ENCODE measurements around the gene SPTBN4.

DNA sequence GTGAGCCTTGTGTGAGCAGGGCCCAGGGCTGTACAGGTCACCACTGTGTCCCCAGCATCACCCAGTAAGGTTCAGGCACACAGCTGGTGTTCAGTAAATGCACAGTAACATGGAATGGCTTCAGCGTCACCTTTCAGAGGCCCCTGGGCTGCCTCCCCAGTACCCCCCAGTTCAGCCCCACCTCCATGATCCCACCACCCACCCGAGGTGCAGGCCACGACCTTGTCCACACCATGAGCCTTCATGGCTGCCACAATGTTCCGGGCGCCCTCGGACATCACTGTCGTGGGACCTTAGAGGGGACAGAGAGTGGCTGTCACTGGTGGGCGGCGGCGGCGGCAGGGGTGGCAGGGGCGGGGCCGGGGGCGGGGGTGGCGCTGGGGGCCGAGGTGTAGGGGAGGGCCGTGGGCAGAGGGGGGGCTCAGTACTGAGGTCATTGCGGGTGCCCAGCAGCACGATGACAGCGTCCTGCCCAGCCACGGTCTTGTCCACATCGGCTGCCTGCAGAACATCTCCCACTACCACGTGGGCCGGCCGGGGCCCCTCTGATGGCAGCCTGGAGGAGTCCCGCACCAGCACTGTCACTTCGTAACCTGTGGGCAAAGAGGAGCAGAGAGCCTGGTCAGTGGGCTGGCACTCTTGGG lies 8.7 kb upstream of the SPTBN4 start:
- TF ChIP-seq, protein P1, sequence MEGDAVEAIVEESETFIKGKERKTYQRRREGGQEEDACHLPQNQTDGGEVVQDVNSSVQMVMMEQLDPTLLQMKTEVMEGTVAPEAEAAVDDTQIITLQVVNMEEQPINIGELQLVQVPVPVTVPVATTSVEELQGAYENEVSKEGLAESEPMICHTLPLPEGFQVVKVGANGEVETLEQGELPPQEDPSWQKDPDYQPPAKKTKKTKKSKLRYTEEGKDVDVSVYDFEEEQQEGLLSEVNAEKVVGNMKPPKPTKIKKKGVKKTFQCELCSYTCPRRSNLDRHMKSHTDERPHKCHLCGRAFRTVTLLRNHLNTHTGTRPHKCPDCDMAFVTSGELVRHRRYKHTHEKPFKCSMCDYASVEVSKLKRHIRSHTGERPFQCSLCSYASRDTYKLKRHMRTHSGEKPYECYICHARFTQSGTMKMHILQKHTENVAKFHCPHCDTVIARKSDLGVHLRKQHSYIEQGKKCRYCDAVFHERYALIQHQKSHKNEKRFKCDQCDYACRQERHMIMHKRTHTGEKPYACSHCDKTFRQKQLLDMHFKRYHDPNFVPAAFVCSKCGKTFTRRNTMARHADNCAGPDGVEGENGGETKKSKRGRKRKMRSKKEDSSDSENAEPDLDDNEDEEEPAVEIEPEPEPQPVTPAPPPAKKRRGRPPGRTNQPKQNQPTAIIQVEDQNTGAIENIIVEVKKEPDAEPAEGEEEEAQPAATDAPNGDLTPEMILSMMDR (IDR thresholded peaks at IDR 0.05), result no peak
- TF ChIP-seq POLR2A (IDR thresholded peaks at IDR 0.05), result no peak

Measured in Peyer's patch (tissue), 4 donors.